ENCODE results near the gene NUBPL.

Gene NUBPL

GRCh38 chr14:31690056-31690455, 128.9 kb downstream of the NUBPL start:
- no peak for DNase-seq (ENCODE audit: insufficient read length, low spot score)
- FAIRE-seq: no peak
- TF ChIP-seq, protein P1, sequence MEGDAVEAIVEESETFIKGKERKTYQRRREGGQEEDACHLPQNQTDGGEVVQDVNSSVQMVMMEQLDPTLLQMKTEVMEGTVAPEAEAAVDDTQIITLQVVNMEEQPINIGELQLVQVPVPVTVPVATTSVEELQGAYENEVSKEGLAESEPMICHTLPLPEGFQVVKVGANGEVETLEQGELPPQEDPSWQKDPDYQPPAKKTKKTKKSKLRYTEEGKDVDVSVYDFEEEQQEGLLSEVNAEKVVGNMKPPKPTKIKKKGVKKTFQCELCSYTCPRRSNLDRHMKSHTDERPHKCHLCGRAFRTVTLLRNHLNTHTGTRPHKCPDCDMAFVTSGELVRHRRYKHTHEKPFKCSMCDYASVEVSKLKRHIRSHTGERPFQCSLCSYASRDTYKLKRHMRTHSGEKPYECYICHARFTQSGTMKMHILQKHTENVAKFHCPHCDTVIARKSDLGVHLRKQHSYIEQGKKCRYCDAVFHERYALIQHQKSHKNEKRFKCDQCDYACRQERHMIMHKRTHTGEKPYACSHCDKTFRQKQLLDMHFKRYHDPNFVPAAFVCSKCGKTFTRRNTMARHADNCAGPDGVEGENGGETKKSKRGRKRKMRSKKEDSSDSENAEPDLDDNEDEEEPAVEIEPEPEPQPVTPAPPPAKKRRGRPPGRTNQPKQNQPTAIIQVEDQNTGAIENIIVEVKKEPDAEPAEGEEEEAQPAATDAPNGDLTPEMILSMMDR (IDR thresholded peaks at IDR 0.05; ENCODE audit: insufficient read depth, missing control alignments): no peak

DNA sequence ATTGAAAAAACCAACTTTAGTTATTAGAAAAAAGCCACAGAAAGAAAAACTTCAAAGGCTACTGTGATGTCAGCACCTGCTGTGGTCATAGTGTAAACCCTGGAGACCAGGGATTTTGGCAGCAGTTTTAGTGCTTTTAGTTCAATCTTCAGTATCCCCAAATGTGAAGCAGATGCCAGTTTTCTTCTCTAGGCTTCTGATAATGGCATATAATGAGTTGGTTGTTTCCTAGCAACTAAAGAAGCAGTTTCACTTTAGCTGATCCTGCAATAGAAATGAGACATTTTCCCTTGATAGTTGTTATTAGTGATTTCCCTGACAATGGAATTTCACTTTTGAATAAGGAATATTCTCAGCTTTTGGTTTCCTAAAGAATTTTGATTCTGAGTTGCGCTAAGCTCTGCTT, 131.2 kb downstream of the NUBPL start:
- TF ChIP-seq, protein P1 (IDR thresholded peaks at IDR 0.05; ENCODE audit: insufficient read depth, missing control alignments): no peak
- no peak for FAIRE-seq
- no peak for DNase-seq (ENCODE audit: insufficient read length, low spot score)

- DNase-seq (ENCODE audit: insufficient read length, low spot score) (no peak), FAIRE-seq (no peak)
- TF ChIP-seq, protein P1 (IDR thresholded peaks at IDR 0.05; ENCODE audit: insufficient read depth, missing control alignments): no peak
Measured at GRCh38 chr14:31696378-31696777, 135.2 kb downstream of the NUBPL start.

DNA sequence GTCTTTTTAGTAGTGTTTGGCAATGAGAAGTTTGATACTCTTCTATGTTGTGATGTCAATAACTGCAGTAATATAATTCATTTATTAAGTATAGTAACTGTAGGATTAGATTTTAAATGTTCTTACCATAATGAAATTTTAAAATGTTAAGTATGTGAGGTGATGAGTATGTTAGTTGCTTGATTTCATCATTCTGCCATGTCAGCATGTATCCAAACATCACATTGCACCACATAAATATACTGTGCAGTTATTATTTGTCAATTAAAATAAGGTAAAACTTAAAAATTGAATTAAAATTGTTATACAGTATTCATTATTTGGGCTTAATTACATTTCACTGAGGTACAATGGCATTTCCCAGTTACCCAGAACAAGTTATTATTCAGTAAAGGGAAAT, 138.6 kb downstream of the NUBPL start:
- TF ChIP-seq, protein P1 (IDR thresholded peaks at IDR 0.05; ENCODE audit: insufficient read depth, missing control alignments): no peak

GRCh38 chr14:31700282-31701074, 139.3 kb downstream of the NUBPL start:
- DNase-seq (ENCODE audit: insufficient read length, low spot score) (no peak), FAIRE-seq (no peak)
- TF ChIP-seq, protein P1 (IDR thresholded peaks at IDR 0.05; ENCODE audit: insufficient read depth, missing control alignments): no peak

More for the DNA sequence above, 138.6 kb downstream of the NUBPL start:
- DNase-seq (ENCODE audit: insufficient read length, low spot score) (no peak), FAIRE-seq (no peak)

DNA sequence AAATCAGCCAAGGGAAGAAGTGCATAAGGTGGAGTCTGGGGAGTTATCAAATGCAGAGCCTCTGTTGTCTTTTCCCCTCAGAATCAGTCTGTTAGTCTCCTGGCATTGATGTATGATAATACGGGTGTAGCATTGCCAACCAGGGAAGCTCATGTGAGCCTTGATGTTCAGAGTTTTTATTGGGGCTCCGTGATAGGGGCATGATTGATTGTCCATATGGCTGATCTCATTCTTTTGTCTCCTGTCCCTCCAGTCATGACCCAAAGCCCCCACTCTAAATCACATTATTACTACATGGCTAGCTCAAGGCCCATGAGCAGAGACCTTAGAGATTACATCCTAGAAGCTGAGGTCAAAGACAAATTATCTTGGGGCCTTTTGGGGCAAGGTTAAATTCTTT, 140.9 kb downstream of the NUBPL start:
- no peak for FAIRE-seq
- TF ChIP-seq, protein P1 (IDR thresholded peaks at IDR 0.05; ENCODE audit: insufficient read depth, missing control alignments): no peak
- DNase-seq (ENCODE audit: insufficient read length, low spot score): no peak

DNA sequence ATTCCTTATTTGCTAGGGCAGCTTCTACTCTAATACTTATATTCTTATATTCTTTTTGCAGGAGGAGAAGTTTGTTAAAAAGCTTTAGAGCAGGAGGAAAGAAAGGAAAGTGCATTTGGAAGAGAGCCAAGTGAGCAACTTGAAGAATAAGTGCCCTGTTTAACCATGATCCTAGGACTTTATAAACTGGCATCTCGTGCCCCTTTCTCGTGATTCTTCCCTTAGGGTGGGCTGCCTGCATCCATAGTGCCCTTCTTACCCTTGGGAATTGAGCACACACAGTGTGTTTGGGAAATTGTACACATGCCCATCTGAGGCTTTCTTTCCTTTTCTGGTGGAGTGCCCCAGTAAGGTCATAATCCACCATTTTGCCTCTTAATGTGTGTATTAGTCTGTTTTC, 141.9 kb downstream of the NUBPL start:
- FAIRE-seq (no peak), DNase-seq (ENCODE audit: insufficient read length, low spot score) (no peak)
- TF ChIP-seq, protein P1 (IDR thresholded peaks at IDR 0.05; ENCODE audit: insufficient read depth, missing control alignments): no peak
